ENCODE data around the gene TOR1B.
"Not testable (repeated sequence)": the region's sequence is repeated elsewhere in the genome, so short reads cannot be mapped to it uniquely, and the experiment has no call there.

TOR1B gene

DNA sequence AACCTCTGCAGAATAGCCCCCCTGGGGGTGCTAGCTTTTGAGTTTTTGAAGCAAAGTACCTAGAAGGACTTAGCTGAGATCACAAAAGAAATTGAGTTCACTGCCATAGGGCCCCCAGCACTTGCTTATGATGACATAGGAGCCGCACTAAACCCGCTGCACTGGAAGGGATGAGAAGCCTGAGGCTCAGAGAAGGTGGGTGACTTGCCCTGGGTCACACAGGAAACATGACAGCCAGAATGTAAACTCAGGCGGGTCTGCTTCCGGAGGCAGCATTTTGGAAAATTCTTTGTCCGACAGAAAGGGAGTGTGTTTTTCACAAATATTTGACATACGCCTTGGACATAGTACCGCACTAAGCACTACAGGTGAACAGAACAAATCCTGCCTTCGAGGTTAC lies 8.4 kb upstream of the TOR1B start:
- Histone ChIP-seq H3K4me2 (ENCODE audit: low read length) (no peak overlapping the region), H3K9me2 (replicated peaks; ENCODE audit: control insufficient read depth, low read length) (no peaks in the 10 kb centered on the region)

DNA sequence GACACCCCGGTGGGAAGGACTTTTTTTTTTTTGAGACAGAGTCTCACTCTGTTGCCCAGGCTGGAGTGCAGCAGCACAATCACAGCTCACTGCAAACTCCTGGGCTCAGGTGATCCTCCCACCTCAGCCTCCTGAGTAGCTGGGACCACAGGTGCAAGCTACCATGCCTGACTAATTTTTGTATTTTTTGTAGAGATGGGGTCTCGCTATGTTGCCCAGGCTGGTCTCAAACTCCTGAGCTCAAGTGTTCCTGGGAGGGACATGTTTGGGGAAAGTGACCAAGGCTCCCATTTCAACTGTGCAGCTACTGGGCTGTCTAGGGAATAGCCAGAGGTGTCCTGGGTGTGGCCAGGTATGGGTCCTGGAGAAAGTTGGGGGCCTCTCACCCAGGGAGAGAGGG lies 7.0 kb upstream of the TOR1B start:
- H3F3A ChIP-seq (ENCODE audit: control insufficient read depth, insufficient read depth); H3K79me2 ChIP-seq (ENCODE audit: control insufficient read depth, low read length); H3K9me2 ChIP-seq (replicated peaks; ENCODE audit: control insufficient read depth, low read length); H3K4me3 ChIP-seq (ENCODE audit: low read length); H3K27ac ChIP-seq (ENCODE audit: low read depth, low read length); H3K4me1 ChIP-seq (ENCODE audit: control insufficient read depth, low read length); H4K20me1 ChIP-seq (ENCODE audit: control insufficient read depth, insufficient read depth, low read depth, low read length); H3K4me2 ChIP-seq (ENCODE audit: low read length); H3K36me3 ChIP-seq (ENCODE audit: control insufficient read depth, low read length); H3K27me3 ChIP-seq (ENCODE audit: control insufficient read depth, low read length); H3K9me3 ChIP-seq (ENCODE audit: control insufficient read depth, insufficient read depth, low read length): not testable (repeated sequence)

More for the DNA sequence above, 8.4 kb upstream of the TOR1B start:
- Histone ChIP-seq H3K36me3 (ENCODE audit: control insufficient read depth, low read length) (no peaks in the 10 kb centered on the region), H3F3A (ENCODE audit: control insufficient read depth, insufficient read depth) (no peaks in the 10 kb centered on the region), H3K27me3 (ENCODE audit: control insufficient read depth, low read length) (peaks cover 6% of the 10 kb centered on the region; the same call in 1 of the 2 replicates), H4K20me1 (ENCODE audit: control insufficient read depth, insufficient read depth, low read depth, low read length) (no peaks in the 10 kb centered on the region), H3K27ac (ENCODE audit: low read depth, low read length) (no peak overlapping the region), H3K4me1 (ENCODE audit: control insufficient read depth, low read length) (0 out of 2 replicates have a peak, but pooled peaks cover 3% of the 10 kb centered on the region), H3K79me2 (ENCODE audit: control insufficient read depth, low read length) (no peaks in the 10 kb centered on the region), H3K9me3 (ENCODE audit: control insufficient read depth, insufficient read depth, low read length) (no peaks in the 10 kb centered on the region), H3K4me3 (ENCODE audit: low read length) (no peak overlapping the region)
- no peak for TF ChIP-seq CTCF (IDR thresholded peaks at IDR 0.05; ENCODE audit: low read depth, low read length, poor library complexity, severe bottlenecking)
- no peak for TF ChIP-seq EZH2phosphoT487 (IDR thresholded peaks at IDR 0.05; ENCODE audit: borderline replicate concordance, low read length)

- Histone ChIP-seq H3K27ac (ENCODE audit: low read depth, low read length) (no peak overlapping the region), H3K36me3 (ENCODE audit: control insufficient read depth, low read length) (no peaks in the 10 kb centered on the region), H3K4me3 (ENCODE audit: low read length) (no peak overlapping the region), H3K27me3 (ENCODE audit: control insufficient read depth, low read length) (peaks cover 3% of the 10 kb centered on the region; the same call in 1 of the 2 replicates), H3F3A (ENCODE audit: control insufficient read depth, insufficient read depth) (no peaks in the 10 kb centered on the region), H4K20me1 (ENCODE audit: control insufficient read depth, insufficient read depth, low read depth, low read length) (no peaks in the 10 kb centered on the region), H3K9me3 (ENCODE audit: control insufficient read depth, insufficient read depth, low read length) (no peaks in the 10 kb centered on the region), H3K9me2 (replicated peaks; ENCODE audit: control insufficient read depth, low read length) (no peaks in the 10 kb centered on the region), H3K79me2 (ENCODE audit: control insufficient read depth, low read length) (peaks cover 6% of the 10 kb centered on the region), H3K4me2 (ENCODE audit: low read length) (no peak overlapping the region), H3K4me1 (ENCODE audit: control insufficient read depth, low read length) (peaks cover 4% of the 10 kb centered on the region)
- TF ChIP-seq EZH2phosphoT487 (IDR thresholded peaks at IDR 0.05; ENCODE audit: borderline replicate concordance, low read length), result no peak
- no peak for TF ChIP-seq CTCF (IDR thresholded peaks at IDR 0.05; ENCODE audit: low read depth, low read length, poor library complexity, severe bottlenecking)
Measured at GRCh38 chr9:129798973-129799372, 4.0 kb upstream of the TOR1B start.

DNA sequence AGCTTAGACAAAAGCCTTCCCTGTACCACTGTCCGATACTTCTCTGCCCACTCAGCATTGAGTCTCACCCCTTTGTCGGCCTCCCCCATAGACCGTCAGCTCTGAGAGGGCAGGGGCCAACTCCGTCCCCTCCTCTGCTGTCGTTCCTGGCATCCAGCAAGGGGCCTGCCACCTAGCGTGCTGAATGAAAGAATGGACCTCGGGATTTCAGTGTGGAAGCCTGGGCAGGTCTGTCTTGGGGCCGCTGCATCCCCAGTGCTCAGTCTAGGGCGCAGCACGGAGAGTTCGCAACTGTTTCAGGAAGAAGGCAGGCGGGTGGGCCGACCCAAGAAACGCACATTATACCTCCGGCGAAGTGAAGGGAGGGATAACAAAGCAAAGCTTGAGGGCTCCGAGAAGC lies 1.5 kb upstream of the TOR1B start:
- Histone ChIP-seq H4K20me1 (ENCODE audit: control insufficient read depth, insufficient read depth, low read depth, low read length) (no peaks in the 10 kb centered on the region), H3K9me3 (ENCODE audit: control insufficient read depth, insufficient read depth, low read length) (no peaks in the 10 kb centered on the region), H3K4me3 (ENCODE audit: low read length) (no peak overlapping the region), H3K27ac (ENCODE audit: low read depth, low read length) (no peak overlapping the region), H3F3A (ENCODE audit: control insufficient read depth, insufficient read depth) (peaks cover 3% of the 10 kb centered on the region; the same call in 1 of the 2 replicates), H3K27me3 (ENCODE audit: control insufficient read depth, low read length) (no peaks in the 10 kb centered on the region), H3K4me1 (ENCODE audit: control insufficient read depth, low read length) (peaks cover 12% of the 10 kb centered on the region), H3K36me3 (ENCODE audit: control insufficient read depth, low read length) (peaks cover 7% of the 10 kb centered on the region; the same call in 1 of the 2 replicates), H3K4me2 (ENCODE audit: low read length) (no peak overlapping the region), H3K79me2 (ENCODE audit: control insufficient read depth, low read length) (peaks cover 11% of the 10 kb centered on the region), H3K9me2 (replicated peaks; ENCODE audit: control insufficient read depth, low read length) (no peaks in the 10 kb centered on the region)
- TF ChIP-seq EZH2phosphoT487 (IDR thresholded peaks at IDR 0.05; ENCODE audit: borderline replicate concordance, low read length) (no peak), CTCF (IDR thresholded peaks at IDR 0.05; ENCODE audit: low read depth, low read length, poor library complexity, severe bottlenecking) (no peak)

Measured in DOHH2 (cell line).